HG02943 (cell line): ENCODE data around the gene NLN.
"Not testable (repeated sequence)": the region's sequence is repeated elsewhere in the genome, so short reads cannot be mapped to it uniquely, and the experiment has no call there.

Experiments used
- ATAC-seq: cut with Tn5 transposase; IDR thresholded peaks from one replicate; pipeline ENCODE4 v1.9.1; 2021; ENCODE audit warnings: mild to moderate bottlenecking, low read depth, moderate library complexity; ENCODE audit not compliant: unreplicated experiment

NLN gene

DNA sequence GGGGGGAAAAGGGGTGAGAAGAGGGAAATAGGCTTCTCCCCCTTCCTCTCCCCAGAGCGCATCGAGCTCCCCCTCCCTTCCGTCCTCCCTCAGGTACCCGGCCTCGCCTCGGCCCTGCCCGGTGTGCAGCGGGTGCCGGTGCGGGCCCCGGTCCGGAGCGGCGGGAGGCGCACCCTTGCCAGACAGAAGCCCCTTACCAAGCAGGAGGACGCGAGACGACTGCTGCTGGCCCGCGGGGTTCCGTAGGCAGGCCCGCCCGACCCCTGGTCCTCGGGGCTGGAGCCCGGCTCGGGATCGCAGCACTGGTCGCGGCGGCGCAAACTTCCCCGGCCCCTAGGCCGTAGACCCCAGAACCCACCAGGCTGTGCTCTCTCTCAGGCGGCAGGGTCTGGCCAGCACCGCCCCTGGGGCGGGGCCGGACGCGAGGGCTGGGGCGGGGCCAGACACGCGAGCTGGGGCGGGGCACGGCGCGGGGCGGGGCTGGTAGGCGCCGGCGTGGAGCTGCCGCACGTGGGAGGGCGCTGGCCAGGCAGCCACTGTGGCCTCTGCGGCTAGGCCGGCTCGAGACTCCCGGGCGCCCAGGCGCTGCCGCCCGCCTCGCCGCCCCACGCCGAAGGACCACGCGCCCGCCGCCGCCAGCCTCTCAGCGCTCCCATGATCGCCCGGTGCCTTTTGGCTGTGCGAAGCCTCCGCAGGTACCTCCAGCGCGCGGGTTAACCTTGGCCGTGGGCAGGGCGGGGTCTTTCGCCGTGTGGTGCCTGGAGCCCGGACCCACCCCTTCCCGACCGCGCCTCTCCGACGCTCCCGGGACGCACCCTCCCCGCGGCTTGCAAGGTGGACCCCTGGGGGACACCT is at the start of gene NLN, which contains the start of gene SGTB:
NLN (plus strand) TSS at position 486 of the 855 bp plus-strand sequence; CDS start at position 655, 169 bp downstream.
SGTB (minus strand) TSS at position 390 of the 855 bp plus-strand sequence. CDS start 1,302 bp downstream, outside the sequence.
- ATAC-seq = peak; percentile 89

DNA sequence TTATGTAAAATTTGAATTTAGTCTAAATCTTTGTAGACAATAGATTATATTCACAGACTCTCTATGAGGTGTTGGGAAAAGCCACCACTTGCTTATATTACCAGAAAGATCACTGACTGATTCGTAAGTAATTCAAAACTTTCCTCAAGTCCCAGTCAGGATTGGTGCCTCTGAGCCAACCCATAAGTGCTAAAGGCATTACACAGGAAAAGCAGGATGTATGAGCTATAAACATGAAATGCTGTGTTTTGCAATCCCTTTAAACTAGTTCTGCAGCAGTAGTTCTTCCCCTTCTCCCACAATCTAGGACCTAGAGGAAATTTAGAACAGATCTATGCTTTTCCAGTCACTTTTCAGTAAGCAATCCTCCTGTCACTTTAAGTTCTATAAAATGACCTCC is 49.2 kb upstream of the NLN start:
- no peak for ATAC-seq

DNA sequence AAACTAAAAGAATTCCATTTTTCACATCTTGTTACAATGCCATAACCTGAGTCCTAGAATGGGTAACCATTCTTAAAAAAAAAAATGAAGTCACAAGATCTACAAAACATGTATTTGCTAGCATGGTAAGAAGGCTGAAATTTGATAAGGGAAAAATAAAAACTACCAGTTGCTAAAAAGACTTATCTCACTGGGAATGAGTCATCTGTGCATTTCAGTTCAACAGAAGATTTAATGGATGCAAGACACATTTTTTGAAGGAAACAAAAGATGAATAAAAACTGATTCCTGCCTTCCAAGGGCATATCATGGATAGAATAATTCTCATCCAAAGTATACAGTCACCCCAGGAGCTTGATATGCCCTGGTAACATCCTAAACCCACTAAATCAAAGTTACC is 47.3 kb upstream of the NLN start:
- no peak for ATAC-seq

DNA sequence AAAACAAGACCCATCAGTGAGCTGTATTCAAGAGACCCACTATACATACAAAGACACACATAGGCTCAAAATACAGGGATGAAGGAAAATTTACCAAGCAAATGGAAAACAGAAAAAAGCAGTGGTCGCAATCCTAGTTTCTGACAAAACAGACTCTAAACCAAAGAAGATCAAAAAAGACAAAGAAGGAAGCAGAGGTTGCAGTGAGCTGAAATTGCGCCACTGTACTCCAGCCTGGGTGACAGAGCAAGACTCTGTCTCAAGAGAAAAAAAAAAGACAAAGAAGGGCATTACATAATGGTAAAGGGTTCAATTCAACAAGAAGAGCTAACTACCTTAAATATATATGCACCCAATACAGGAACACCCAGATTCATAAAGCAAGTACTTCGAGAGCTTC is 45.9 kb upstream of the NLN start:
- not testable (repeated sequence) for ATAC-seq

DNA sequence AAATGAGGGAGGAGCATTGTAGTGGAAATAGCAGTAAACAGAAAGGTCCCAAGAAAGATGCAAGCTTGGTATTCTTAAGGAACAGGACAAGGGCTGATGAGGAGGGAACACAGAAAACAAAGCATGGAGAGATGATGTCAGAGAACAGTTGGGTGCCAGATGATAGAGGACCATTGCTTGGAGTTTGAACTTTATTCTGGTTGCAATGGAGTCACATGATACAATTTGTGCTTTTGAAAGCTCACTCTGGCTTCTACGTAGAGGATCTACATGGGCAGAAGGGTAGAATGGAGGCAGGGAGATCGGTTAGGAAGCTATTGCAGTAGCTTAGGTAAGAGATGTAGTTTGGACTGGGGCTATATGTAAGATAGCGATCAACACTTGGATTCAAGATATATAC is 39.9 kb upstream of the NLN start:
- no peak for ATAC-seq

DNA sequence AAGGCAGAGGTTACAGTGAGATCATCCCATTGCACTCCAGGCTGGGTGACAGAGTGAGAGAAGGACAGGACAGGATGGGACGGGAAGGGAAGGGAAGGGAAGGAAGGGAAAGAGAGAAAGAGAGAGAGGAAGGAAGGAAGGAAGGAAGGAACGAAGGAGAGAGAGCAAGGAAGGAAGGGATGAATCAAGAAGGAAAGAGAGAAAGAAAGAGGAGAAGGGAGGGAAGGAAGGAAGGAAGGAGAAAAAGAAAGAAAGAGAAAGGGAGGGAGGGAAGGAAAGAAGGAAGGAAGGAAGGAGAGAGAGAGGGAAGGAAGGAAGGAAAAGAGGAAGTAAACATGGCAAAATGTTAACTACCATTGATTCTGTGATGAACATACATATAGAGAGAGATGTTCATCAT is 28.9 kb upstream of the NLN start:
- ATAC-seq = no peak

DNA sequence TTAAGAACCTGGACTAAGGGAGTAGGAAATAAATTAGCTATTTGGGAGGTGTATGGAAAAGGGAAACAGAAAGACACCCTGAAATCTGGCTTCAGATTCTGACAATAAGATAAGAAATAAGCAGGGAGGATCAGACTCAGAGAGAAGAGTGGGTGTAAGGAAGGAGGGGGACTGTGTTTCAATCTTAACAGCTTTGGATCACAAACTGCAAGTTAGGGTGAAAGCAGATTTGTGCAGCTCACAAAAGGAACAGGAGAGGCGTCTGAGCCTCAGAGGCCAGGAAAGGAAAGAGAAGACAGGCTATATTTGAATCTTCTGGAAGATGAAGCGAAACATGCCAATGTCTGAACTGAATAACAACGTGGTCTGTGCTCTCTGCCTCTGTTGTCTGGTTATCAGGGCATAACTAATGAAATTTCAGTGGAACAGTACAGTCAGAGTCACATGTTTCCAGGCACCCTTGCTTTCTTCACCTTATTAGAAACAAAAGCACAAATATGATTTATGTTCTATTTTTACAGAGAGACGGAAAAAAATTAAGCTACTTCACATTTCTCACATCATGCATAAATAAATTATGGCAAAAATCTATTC is 26.7 kb upstream of the NLN start:
- ATAC-seq = no peak

DNA sequence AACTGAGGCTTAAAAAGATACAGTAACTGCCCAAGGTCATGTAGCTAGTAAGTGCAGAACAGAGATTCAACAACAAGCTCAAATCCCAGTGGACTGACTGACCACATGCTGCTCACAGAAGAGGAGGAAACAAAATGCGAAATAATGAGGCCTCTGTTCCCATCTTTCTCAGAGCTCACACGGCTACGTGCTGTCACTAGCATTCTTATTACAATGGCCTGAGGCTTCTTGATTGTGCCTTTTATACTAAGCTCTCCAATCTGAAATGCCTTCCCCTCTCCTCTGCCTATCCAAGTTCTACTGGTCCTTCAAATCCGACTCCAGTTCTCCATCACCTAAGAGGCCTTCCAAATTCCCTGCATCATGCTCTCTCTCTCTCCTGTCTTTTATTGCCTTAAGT is 26.1 kb upstream of the NLN start:
- ATAC-seq = no peak

DNA sequence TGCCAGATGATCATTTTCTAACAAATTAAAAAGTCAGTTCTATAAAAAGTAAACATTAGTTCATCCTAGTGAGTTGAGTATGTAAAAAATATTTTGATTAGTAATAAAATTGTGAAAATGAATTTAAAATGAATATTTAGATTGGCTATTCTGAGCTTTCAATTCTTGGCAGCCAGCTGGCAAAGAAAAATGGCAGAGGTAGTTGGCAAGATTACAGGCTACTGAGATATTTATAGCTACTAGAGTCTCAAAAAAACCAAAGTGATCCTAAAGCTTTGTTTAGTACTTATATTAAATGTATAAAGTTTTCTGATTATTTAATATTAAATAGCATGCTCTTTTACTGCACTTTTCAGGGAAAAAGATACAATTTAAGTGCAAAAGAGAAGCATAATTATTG is 25.1 kb upstream of the NLN start:
- no peak for ATAC-seq

DNA sequence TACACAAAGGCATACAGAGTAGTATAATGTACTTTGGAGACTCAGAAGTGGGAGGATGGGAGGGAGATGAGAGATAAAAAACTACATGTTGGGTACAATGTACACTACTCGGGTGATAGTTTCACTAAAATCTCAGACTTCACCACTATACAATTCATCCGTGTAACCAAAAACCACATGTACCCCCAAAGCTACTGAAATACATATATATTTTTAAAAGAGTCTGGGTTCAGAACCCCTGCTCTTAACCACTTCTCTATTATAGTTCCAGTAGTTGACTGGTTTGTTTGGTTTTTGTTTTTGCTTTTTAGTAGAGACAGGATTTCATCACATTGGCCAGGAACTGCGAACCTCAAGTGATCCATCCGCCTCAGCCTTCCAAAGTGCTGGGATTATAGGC is 22.7 kb upstream of the NLN start:
- ATAC-seq = no peak

DNA sequence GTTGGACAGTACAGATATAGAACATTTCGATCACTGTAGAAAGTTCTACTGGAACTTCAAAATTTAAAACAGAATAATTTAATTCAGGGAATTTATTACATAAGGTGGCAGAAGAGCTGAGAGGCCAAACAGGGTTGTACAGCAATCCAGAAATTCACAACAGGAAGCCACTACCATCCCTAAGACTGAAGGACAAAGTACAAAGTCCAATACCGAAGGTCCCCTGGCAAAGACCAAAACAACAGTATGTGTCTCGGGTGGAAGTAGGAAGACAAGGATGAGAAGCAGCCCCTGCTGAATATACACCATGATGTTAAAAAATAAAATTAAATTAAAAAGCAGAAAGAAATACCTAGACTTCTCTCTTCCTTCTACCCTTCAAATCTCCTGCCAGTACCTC is 20.0 kb upstream of the NLN start:
- no peak for ATAC-seq

DNA sequence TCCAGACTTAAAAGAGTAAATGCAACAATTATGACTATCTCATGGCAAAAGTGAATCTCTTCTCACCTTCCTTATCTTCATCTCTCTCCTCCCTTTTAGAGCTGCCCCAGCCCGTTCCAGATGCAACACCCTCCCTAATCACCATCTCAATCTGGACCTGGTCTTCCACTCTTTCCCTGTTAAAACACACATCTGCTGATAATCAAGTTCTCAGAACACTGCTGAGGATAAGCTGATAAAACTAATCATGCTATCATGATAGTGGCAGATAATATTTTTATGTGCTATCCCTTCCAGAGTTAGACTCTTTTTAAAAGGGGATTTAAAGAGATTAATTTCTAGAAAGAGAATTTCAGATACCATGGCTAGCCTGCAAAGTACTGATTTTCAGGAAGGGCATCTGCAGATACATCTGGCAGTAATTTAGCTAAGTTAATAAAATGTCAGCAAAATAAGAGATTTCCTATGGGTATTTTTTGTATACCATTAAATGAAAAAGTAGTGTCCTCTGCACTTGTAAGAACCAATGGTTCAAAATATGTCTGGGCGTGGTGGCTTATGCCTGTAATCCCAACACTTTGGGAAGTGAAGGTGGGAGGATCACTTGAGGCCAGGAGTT is 17.3 kb upstream of the NLN start:
- no peak for ATAC-seq

DNA sequence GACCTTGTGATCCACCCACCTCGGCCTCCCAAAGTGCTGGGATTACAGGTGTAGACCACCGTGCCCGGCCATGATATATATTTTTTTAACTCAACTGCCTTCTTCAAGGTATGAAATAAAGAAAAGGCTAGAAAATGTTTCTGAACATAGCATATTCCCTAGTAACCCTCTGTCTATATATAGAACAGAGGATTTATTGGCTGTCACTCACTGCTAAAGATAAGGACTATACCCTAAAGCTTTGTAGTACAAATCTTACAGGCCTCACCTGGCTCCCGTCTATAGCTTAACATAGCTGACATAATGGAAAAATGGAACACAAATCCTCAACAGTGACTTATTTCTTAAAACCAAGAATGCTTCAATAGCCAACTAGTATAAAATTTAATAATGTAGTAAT is 14.3 kb upstream of the NLN start:
- ATAC-seq = no peak

DNA sequence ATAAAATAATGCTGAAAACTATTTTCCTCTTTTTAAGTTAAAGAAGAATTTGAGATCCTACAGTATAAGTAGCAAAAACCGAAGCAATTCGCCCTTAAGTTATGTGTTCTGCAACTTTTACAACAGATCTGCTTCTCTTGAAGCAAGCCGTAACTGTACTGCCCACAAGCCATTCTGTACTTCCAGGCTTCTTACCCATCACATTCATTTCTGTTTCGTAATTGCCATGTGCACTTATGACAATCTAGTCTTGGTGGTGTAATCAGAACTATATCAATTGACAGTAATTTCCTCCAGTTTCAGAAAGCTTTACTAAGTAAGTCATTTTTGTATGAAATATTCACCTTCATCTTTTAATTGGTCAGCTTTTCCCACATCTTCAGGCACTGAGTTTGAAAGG is 13.9 kb upstream of the NLN start:
- no peak for ATAC-seq

DNA sequence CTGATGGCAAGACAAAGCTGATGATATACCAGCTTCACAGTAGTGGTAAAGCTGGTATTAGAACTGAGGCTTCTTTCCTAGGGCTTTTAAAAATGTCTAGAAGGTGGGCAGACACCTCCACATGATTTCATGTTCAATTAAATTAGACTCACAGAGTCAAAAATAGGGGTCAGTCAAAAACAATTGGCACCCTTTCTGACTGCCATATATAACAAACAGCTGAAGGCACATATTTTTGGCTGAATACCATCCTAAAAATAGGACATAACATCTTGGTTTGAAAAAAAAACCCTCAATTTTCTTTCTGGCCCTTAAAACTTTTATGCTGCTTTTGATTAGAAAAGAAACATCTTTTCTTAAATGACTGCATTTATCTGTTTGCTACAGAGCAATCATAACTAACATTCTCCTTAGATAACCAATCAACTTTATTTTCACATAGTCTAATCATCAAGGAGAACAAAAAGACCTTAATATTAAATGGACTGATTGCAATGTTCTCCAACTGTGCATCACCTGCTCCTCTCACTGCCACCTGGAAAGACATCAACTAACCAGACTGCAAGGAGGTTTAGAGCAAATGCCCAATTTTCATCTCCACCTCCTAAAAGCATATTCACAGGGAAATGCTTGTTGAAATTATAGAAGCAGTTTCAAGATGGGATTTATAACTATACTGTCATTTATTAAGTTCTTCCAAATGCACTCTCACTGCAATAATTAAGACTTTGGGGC is 3.3 kb upstream of the NLN start:
- ATAC-seq = no peak

DNA sequence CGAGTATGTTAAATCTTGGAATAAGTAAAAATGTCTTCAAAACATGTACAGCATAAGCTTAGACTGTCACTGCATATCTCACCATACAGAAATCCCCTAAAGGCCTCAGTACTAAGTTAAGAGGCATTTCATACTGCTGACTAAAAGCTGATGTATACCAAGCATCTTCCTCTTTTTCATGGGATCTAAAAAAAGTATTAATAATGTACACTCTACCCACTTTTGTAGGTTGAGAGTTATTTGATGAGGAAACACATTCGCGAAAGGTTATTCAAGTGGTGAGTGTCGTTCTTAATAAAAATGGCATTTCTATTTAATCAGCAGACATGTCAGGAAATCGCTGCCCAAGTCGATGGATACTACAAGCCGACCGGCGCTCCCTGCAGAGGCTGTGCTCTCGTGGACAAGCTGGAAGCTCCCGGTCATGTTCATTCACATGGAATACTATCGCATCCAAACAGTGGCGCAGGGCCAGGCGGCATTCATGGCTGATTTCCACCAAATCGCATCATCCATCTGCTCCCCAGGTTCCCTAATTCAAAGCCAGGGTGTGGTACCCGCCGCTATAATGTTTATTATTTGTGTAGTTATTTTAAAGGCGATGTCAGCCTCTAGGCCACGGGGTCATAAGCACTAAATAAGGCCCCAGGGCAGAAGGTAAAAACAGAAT is 820 bp upstream of the NLN start:
- ATAC-seq = no peak

DNA sequence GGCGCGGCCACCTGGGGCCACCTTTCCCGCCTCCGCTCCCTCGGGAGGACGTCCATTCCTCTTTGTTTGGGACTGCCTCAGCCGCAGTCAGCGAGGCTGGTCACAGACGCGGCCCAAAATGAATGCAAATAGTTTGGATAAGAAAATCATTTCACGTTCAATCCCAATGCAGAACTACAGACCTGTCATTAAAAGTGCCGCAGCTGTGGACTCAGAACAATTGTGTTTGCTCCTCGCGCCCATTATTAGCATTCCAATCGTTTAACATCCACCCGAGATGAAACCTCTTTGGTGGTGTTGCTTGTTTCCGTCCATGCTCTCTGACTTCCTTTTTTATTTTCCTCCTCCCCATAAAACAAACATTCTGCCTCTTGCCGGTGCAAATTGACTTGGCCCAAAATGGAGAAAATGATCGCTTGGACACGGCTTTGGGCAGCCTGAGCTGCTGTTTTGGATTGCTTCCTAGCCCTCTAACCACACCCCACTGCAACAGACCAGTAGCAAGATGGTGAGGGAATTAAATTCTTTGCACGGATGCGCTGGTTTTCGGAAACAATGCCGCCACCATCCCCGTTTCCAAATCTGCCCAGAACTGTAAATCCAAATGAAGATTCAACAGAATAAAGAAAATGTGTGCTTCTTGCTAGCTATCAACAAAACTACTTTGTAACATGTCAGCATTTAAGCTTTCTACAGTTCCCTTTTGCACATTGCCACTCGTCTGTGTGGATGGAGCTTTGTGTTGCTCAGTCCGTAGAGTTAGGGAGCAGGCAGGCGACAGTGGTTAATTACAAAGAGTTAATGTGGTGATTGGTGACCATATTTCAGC is 784 bp downstream of the NLN start:
- ATAC-seq = no peak

DNA sequence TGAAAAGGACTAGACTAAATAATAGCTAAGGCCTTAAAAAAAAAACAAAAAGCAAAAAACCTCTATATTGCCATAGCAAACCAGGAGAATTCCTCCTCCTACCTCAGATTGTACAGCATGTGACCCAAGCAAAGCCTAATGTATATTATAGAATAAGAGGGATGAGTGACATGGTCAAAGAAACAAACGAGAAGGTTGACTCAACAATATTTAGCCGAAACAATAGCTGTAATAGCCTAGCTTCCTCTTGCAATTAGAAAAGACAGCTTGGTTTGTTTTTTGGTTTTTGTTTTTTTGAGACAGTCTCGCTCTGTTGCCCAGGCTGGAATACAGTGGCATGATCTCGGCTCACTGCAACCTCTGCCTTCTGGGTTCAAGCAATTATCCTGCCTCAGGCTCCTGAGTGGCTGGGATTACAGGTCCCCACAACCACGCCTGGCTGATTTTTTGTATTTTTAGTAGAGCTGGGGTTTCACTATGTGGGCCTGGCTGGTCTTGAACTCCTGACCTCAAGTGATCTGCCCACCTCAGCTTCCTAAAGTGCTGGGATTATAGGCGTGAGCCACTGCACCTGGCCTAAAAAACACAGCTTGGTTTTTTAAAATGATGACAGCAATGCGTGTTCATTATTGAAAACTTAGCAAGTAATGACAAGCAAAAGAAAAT is 5.6 kb downstream of the NLN start:
- ATAC-seq = no peak

DNA sequence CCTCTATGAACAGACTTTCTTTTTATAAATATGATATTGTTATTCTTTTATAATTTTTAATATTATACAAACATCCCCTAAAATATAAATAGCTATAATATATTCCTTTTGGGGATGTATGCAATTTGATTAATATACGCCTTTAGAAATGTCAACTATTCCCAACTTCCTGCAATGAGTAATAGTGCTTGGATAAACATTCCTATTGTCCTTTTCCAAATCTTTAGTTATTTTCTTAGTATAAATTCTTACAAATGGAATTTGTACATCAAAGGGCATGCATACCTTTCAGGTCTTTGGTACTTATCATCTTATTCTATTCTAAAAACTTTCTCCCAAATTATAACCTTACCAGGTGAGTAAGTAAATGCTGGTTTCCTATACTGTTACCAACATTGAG is 6.2 kb downstream of the NLN start:
- no peak for ATAC-seq
